LNCaP clone FGC (cell line): Measurements from ENCODE around the gene SLC24A3.

Source experiments
- DNase-seq: peaks from one replicate; pipeline ENCODE4 v3.0.0-alpha.2; 2011; ENCODE audit warnings: low read depth
- H3K4me3 ChIP-seq: 2 replicates; pipeline ENCODE4 v1.5.1; 2011; ENCODE audit warnings: mild to moderate bottlenecking, low read depth, low read length, control low read depth
- CTCF ChIP-seq: IDR thresholded peaks from 2 replicates; pipeline ENCODE4 v1.5.1; 2012; ENCODE audit warnings: mild to moderate bottlenecking; ENCODE audit not compliant: control insufficient read depth, insufficient read depth; ENCODE audit errors: extremely low read depth

The SLC24A3 gene

GRCh38 chr20:19404826-19405225 is 192.4 kb downstream of the SLC24A3 start:
- no peak for DNase-seq
- H3K4me3 ChIP-seq = no peak overlapping the region
- no peak for TF ChIP-seq CTCF

DNA sequence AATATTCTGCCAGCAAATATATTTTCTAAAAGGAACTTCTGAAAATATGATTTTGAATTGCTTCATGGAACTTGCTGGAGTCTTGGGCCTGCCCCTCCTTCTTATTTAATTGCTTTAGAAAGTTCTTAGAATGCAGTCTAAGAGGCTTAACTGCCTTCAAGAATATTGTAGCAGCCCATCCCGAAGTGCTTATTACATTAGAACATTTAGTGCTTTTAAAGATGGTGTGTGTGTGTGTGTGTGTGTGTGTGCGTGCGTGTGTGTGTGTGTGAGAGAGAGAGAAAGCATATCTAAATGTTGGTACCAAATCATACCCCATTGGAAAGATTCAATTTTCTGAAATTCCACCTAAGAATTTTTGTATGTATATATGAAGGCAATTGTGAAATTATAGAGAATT is 193.5 kb downstream of the SLC24A3 start:
- DNase-seq = no peak
- no peak for TF ChIP-seq CTCF
- H3K4me3 ChIP-seq = no peak overlapping the region

GRCh38 chr20:19406381-19406780 is 193.9 kb downstream of the SLC24A3 start:
- H3K4me3 ChIP-seq = no peak overlapping the region
- DNase-seq = no peak
- no peak for TF ChIP-seq CTCF

DNA sequence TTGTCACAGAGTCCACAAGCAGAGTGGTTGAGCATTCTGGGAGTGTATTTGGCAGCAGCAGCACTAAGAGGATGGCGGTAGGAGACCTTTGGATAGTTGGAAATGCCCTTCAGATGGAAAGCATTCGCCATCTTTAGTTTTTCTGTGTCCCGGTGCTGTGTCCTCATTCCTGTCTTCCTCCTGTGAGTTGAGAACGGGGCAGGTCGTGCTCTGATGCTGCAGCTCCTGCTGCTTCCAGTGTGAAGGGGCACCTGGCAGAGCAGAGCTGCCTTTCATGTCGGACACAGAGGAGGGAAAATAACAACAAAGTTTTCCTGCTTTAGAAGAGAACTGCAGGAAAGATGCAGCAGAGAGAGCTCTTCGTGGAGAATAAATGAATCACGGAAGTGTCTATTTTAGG is 194.8 kb downstream of the SLC24A3 start:
- no peak for DNase-seq
- H3K4me3 ChIP-seq = no peak overlapping the region
- TF ChIP-seq CTCF = no peak

- H3K4me3 ChIP-seq = no peak overlapping the region
- TF ChIP-seq CTCF = no peak
- DNase-seq = no peak
Observed at GRCh38 chr20:19407736-19408135, 195.3 kb downstream of the SLC24A3 start.

- no peak for DNase-seq
- no peak for TF ChIP-seq CTCF
Observed at GRCh38 chr20:19408971-19409370, 196.5 kb downstream of the SLC24A3 start.

DNA sequence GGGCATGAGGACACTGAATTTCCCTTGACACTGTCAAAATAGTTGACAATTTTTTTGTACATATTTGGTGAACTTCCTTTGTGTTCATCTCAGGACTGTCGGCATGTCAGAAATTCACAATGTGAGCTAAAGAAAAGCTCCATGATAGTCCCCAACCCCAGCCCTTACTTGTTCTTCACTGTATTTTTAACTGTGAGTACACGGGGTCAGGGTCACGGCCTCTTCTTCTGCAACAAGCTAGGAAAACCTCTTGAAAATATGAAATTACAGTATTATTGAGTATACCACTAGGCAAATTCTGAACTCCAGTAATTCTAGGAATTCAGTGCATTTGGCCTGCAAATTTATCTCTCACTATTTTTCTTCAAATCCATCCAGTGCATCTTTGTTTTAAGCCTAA is 199.4 kb downstream of the SLC24A3 start:
- no peak for DNase-seq
- TF ChIP-seq CTCF = no peak
- H3K4me3 ChIP-seq = no peak overlapping the region

More at GRCh38 chr20:19408971-19409370, 196.5 kb downstream of the SLC24A3 start:
- no peak overlapping the region for H3K4me3 ChIP-seq
